ENCODE measurements around the gene SHB.

DNA sequence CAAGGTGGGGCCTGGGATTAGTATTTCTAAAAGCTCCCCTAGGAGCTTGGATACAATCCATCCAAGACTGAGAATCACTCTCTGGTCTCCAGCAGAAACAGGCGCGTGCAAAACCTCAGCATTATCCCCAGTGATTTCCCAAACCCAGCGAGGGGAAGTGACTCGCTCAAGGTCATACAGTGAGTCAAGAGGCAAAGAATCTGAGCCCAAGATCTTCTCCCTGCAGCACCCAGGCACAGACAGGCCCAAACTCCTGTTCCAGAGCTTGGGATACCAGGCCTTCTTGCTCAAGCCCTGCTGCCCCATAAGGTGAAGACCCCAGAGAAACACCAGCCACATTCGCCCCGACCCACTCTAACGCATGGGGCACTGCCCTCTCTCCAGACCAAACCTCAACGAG, 33.2 kb downstream of the SHB start:
- TF ChIP-seq CTCF (IDR thresholded peaks at IDR 0.05; ENCODE audit: control extremely low read depth in 1 of 3, insufficient read depth in 1 of 3, low read depth in 1 of 3, low read length in 3 of 3) (no peak), FOSL1 (IDR thresholded peaks at IDR 0.05; ENCODE audit: insufficient read depth, low read depth, low read length) (no peak), NANOG (IDR thresholded peaks at IDR 0.05; ENCODE audit: insufficient read depth, low read depth, low read length, poor library complexity, severe bottlenecking) (no peak), POU5F1 (IDR thresholded peaks at IDR 0.05; ENCODE audit: low read depth, low read length) (no peak), RXRA (IDR thresholded peaks at IDR 0.05; ENCODE audit: insufficient read depth, low read depth, low read length) (no peak), SIN3A (conservative IDR thresholded peaks at IDR 0.05 in 1 of 2, IDR thresholded peaks at IDR 0.05 in 1 of 2; ENCODE audit: low read depth in 1 of 2, low read length in 2 of 2) (no peak), EZH2 (IDR thresholded peaks at IDR 0.05; ENCODE audit: low read depth, low read length, severe bottlenecking) (no peak), EP300 (IDR thresholded peaks at IDR 0.05; ENCODE audit: borderline replicate concordance in 1 of 2, low read depth in 2 of 2, low read length in 2 of 2) (no peak), JUN (IDR thresholded peaks at IDR 0.05; ENCODE audit: low read depth, low read length) (no peak), RAD21 (IDR thresholded peaks at IDR 0.05 in 1 of 2, conservative IDR thresholded peaks at IDR 0.05 in 1 of 2; ENCODE audit: low read depth in 2 of 2, low read length in 2 of 2) (no peak)
